ENCODE results near the gene SERPINF2. TPM values are rescaled to one million over a fixed set of nuclear protein-coding genes. Genes with fewer than 3 reads are reported as not detected.
"Not testable (repeated sequence)": the region's sequence is repeated elsewhere in the genome, so short reads cannot be mapped to it uniquely, and the experiment has no call there.

SERPINF2 gene
- total RNA-seq, 1 donor from 2014 or later, result 24.1 TPM

DNA sequence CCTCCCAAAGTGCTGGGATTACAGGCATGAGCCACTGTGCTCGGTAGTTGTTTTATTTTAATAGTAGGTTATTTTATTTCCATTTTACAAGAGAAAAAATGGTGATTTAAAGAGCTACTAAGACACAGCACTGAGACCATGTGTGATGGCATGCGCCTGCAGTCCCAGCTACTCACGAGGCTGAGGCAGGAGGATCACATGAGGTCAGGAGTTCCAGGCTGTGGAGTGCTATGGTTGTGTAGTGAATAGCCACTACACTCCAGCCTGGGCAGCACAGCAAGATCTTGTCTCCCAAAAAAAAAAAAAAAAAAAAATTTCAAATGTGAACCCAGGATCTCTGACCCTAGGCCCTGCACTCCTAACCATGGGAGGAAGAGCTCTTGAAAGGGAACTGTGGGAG lies 22.9 kb downstream of the SERPINF2 start:
- peak overlapping the region; percentile 75 for H3K27ac ChIP-seq
- H3K9me3 ChIP-seq, result no peaks in the 10 kb centered on the region
- no peak for TF ChIP-seq CTCF (IDR thresholded peaks at IDR 0.05)
- no peaks in the 10 kb centered on the region for H3K27me3 ChIP-seq (ENCODE audit: low read depth)
- DNase-seq (no peak), ATAC-seq (no peak)
- intact Hi-C loops (cut with DNase I), result no loop called here
- H3K36me3 ChIP-seq, result no peaks in the 10 kb centered on the region
- peaks cover 46% of the 10 kb centered on the region for H3K4me1 ChIP-seq
- H3K4me3 ChIP-seq, result no peak overlapping the region

DNA sequence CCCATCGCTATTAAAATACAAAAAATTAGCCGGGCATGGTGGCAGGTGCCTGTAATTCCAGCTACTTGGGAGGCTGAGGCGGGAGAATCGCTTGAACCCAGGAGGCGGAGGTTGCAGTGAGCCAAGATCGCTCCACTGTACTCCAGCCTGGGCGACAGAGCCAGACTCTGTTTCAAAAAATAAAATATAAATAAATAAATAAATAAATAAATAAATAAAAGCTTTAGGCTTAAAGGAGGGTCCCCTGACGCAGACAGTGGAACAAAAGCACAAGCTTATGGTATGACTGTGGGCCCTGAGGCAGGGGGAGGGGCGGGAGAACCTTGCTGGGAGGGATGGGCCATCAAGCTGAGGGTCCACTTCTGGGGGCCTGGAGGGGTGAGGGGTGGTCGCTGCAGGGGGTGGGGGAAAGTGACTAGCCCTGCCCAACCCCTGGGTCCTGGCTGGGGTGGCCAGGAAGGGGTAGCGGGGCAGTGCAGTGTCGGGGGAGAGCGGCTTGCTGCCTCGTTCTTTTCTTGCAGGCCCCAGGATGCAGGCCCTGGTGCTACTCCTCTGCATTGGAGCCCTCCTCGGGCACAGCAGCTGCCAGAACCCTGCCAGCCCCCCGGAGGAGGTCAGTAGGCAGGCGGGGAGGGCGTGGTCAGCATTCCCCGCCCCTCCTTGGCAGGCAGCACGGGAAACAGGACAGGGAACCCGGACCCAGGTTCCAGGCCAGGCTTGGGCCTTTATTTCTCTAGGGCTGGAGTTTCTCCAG lies 23.9 kb downstream of the SERPINF2 start:
- no peak for ATAC-seq
- intact Hi-C loops (cut with DNase I), result no loop called here
- Histone ChIP-seq H3K4me3 (no peak overlapping the region), H3K36me3 (no peaks in the 10 kb centered on the region), H3K9me3 (no peaks in the 10 kb centered on the region), H3K4me1 (peaks cover 49% of the 10 kb centered on the region), H3K27me3 (ENCODE audit: low read depth) (no peaks in the 10 kb centered on the region), H3K27ac (no peak overlapping the region)
- no peak for DNase-seq
- no peak for TF ChIP-seq CTCF (IDR thresholded peaks at IDR 0.05)

DNA sequence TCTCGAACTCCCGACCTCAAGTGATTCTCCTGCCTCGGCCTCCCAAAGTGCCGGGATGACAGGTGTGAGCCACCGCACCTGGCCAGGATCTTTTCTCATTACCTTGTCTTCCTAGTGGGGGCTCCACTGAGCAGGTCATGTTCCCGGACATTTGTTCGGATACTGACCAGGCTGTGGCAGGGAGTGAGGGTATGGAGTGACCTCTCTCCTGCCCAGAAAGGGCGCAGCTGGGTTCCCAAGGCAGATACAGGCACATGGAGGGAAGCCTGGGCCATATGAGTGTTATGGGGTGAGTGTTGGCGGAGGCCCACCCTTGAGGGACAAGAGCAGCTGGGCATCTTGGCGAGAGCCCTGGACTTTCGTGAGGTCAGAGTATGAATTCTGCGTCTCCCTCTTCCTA lies 24.7 kb downstream of the SERPINF2 start:
- DNase-seq (no peak), ATAC-seq (no peak)
- no peak for TF ChIP-seq CTCF (IDR thresholded peaks at IDR 0.05)
- no peak overlapping the region for H3K27ac ChIP-seq
- H3K9me3 ChIP-seq, result no peaks in the 10 kb centered on the region
- H3K4me3 ChIP-seq, result no peak overlapping the region
- intact Hi-C loops (cut with DNase I), result no loop called here
- H3K4me1 ChIP-seq, result peaks cover 51% of the 10 kb centered on the region
- H3K27me3 ChIP-seq (ENCODE audit: low read depth), result no peaks in the 10 kb centered on the region
- peaks cover 7% of the 10 kb centered on the region for H3K36me3 ChIP-seq

- Histone ChIP-seq H3K27me3 (ENCODE audit: low read depth) (no peaks in the 10 kb centered on the region), H3K27ac (peak overlapping the region; percentile 62), H3K4me1 (peaks cover 40% of the 10 kb centered on the region), H3K4me3 (no peak overlapping the region), H3K36me3 (peaks cover 12% of the 10 kb centered on the region), H3K9me3 (no peaks in the 10 kb centered on the region)
- ATAC-seq (peak; percentile 67 to 79), DNase-seq (no peak)
- intact Hi-C loops (cut with DNase I), result no loop called here
- TF ChIP-seq CTCF (IDR thresholded peaks at IDR 0.05), result no peak
Observed at GRCh38 chr17:1769822-1770477, 27.3 kb downstream of the SERPINF2 start.

DNA sequence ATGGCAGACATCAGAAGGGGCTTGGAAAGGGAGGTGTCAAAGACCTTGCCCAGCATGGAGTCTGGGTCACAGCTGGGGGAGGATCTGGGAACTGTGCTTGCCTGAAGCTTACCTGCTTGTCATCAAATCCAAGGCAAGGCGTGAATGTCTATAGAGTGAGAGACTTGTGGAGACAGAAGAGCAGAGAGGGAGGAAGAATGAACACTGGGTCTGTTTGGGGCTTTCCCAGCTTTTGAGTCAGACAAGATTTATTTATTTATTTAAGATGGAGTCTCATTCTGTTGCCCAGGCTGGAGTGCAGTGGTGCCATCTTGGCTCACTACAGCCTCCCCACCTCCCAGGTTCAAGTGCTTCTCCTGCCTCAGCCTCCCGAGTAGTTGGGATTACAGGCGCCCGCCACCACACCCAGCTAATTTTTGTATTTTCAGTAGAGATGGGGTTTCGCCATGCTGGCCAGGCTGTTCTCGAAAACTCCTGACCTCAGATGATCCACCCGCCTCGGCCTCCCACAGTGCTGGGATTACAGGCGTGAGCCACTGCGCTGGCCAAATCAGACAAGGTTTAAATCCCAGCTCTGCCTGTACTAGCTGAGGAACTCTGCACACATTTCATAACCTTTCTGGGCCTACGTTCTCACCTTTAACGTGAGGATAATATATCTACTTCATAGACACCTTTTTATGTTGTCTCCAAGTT lies 30.5 kb downstream of the SERPINF2 start:
- Histone ChIP-seq H3K4me1 (peaks cover 31% of the 10 kb centered on the region), H3K36me3 (peaks cover 42% of the 10 kb centered on the region), H3K27ac (peak overlapping the region; percentile 41)
- DNase-seq; intact Hi-C loops (cut with DNase I); H3K9me3 ChIP-seq; H3K27me3 ChIP-seq (ENCODE audit: low read depth); ATAC-seq; H3K4me3 ChIP-seq: not testable (repeated sequence)

Measured in lower lobe of right lung (tissue), 2 donors.